GM12801 (cell line): Measurements from ENCODE around the gene TAP2.

Source experiments
- CTCF ChIP-seq: IDR thresholded peaks from one replicate; pipeline ENCODE4 v1.5.1; 2011; ENCODE audit warnings: control low read depth; ENCODE audit not compliant: insufficient read length; ENCODE audit errors: extremely low read depth

The TAP2 gene

GRCh38 chr6:32827025-32827424, 11.5 kb downstream of the TAP2 start:
- TF ChIP-seq CTCF: no peak

DNA sequence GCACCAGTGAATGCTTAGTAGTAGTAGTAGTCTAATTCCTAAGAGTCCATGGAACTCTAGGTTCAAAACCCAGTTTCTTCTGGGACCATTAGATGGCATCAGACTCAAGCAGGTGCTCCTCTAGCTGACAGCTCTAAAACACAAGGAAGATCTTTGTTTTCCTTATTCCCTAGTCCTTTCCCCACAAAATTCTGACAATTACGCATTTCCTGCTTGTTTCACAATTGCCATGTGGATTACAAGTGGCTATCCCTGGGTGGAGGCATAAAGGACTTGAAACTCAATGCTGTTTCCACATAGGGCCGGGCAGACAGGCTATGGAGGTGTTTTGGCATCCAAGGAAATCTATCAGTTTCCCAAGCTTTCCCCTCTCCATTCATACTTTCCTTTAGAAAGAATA, 12.6 kb downstream of the TAP2 start:
- no peak for TF ChIP-seq CTCF

DNA sequence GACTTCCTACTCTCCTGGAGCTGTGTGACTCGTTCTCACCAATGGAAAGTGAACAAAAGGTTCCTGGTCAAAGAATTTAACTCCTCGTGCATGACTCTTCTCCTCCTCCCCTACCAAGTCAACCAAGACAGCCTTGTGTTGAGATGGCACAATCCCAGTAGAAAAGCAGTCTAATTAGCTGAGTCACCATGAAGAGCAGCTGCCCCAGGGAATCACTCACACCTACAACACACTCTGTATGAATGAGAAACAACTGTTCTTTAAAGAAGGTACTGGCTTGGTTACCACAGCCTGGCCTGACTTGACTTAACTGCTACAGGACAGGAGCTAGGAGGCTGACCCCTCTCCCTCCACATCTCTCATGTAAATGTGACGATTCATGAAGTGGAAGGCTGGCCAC, 18.8 kb downstream of the TAP2 start:
- TF ChIP-seq CTCF: no peak

DNA sequence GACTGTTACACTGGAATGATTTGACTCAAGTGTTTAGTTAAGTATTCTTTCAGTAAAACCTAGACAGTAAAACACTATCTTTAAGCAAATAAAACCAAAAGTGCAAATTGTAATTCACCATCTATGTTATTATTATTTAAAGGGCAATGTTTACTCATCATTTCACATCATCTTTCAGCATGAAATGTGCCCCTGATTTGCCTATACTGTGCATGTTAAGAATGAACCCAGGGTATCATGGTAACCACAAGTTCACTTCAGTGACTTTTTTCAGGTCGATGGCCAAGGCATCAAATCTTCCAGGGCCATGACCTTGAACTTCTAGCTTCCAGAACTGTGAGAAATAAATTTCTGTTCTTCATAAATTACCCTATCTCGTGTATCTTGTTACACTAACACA, 19.7 kb downstream of the TAP2 start:
- TF ChIP-seq CTCF: no peak

GRCh38 chr6:32816746-32817204, 21.8 kb downstream of the TAP2 start, which contains the start of gene HLA-DOB:
TSS of gene HLA-DOB (minus strand) at chr6:32817002. CDS start at chr6:32816951, 51 bp downstream.
- TF ChIP-seq CTCF: no peak

- no peak for TF ChIP-seq CTCF
Measured at GRCh38 chr6:32815996-32816395, 22.5 kb downstream of the TAP2 start.

- no peak for TF ChIP-seq CTCF
Measured at GRCh38 chr6:32815115-32815514, 23.4 kb downstream of the TAP2 start.

DNA sequence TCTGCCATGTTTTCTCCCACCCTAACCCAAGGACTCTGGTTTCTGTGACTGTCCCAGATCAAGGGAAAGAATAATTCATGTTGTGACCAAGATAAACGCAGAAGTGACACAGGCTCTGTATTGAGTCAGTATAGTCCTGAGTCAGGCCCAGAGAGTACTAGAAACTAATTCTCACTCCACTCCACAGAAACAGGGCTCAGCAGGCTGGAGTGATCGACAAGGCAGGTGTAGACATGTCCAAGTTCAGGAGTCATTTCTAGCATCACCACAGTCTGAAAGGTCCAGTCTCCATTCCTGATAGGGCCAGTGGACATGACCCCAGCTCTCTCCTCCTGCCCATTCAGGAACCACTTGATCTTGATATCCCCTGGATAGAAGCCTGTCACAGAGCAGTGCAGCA, 24.4 kb downstream of the TAP2 start:
- no peak for TF ChIP-seq CTCF
